HG02981 (cell line): ENCODE data around the gene SEMA3D.
"Not testable (repeated sequence)": the region's sequence is repeated elsewhere in the genome, so short reads cannot be mapped to it uniquely, and the experiment has no call there.

Experiments
- ATAC-seq: cut with Tn5 transposase; IDR thresholded peaks from one replicate; pipeline ENCODE4 v1.9.1; 2021; ENCODE audit warnings: mild to moderate bottlenecking, moderate library complexity; ENCODE audit not compliant: unreplicated experiment

Gene SEMA3D

DNA sequence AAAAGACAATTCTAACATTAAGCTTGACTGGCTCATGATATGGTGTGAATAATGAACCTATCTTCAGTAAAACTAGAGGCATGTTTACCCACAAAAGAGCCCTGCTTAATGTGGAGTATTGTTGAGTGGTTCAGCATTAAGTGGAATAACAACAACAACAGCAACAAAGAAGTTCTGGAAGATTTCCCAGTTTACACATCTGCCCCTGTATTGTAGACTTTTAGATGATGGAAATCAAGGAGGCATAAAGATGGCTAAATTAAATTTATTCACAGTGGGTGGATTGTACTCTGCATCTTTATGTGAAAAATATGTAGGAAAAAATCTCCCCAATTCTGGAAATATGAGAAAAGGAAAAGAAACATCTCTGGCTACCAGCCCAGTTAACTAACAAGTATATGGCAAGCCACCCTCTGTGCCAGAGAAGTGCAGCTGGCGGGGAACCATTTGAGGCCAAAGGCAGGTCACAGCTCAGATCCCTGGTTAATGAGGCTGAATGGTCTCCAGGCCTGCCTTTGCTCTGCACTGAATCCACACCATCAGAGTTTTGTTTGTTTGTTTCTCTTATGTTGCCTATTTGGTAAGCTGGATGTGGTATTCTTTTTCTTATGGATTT is 186.0 kb downstream of the SEMA3D start:
- ATAC-seq: no peak

DNA sequence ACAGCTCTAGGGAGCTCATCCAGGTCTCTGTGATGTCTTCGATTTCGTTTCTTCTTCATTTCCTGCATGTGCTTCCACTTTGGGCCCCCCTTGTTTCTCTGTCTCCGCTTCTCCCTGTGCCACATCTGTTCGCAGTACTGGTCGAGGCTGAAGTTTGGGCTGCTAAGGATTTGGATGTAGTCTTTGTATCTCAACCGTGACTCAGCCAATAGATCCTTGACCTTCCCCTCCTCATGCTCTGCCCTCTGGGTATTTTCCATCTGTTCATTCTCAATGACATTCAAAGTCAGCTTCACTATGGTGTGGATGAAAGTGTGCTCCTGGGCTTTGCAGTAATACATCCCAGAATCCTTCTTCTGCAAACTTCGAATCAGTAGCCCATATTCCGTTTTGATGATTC is 187.4 kb downstream of the SEMA3D start:
- no peak for ATAC-seq

DNA sequence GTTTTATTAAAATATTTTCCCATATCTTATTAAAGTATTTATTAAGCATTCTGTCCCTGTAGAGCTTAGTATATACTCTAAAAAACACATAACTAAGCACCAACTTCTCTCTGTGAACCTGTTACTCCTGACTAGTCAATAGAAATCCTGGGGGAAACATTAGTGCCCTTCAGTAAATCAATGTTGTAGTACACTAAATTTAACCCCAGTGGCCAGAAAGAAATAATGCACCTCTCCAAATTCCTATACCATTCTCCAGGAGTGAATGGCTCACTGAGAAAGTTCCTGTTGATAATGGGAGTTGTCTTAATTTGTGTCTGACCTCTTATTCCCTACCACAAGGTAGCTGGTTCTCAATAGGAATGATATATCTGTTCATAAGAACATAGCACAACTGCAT is 188.2 kb downstream of the SEMA3D start:
- no peak for ATAC-seq

DNA sequence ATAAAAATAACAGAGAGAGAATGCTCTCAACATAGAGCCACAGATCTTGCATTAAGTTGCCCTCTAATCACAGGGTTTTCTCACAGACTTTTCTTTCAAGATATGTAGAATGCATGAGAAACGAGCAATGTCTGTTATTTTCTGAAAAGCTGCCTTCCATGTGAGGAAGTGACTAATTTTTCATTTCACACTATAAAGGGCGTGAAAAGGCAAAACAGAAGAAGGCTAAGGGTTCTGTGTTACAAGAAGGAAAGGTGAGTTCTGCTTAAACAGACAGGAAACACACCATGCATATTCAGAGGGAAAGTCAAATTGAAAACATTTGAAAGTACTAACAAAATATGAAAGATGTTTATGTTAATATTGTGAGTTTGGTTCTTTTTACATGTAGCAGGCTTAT is 189.2 kb downstream of the SEMA3D start:
- no peak for ATAC-seq

DNA sequence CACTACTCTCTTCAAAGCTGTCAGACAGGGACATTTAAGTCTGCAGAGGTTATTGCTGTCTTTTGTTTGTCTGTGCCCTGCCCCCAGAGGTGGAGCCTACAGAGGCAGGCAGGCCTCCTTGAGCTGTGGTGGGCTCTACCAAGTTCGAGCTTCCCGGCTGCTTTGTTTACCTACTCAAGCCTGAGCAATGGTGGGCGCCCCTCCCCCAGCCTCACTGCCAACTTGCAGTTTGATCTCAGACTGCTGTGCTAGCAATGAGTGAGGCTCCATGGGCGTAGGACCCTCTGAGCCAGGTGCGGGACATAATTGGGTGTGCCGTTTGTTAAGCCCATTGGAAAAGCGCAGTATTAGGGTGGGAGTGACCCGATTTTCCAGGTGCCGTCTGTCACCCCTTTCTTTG is 193.9 kb downstream of the SEMA3D start:
- not testable (repeated sequence) for ATAC-seq

DNA sequence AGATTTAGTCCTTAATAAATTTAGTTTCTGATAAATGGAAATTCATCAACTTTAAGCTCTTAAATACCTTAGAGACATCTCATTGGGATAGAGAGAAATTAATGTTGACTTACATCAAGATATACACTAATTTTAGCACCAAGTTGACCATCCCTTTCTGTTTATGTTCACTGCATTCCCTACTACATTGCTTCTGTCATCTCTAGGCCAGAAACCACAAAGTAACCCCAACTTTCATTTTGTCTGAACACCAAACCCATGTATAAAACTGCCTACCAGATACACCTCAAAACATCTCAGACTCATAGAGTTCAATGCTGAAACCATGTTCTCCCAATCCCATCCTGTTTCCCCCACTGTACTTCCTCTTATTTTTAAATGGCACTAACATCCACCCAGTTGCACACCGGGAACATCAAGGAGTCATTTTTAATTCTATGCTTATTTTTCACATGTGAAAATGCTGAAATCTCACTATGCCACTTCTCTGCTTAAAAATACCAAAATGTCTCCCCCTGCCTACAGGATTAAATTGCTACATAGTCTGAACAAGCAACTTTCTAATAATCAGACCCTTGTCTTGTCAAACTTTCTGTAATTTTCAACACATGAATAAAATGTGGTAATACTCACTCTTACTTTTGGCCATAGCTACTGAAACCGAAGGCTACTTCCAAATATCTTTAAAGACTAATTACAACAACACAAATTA is 201.6 kb downstream of the SEMA3D start:
- ATAC-seq: no peak

DNA sequence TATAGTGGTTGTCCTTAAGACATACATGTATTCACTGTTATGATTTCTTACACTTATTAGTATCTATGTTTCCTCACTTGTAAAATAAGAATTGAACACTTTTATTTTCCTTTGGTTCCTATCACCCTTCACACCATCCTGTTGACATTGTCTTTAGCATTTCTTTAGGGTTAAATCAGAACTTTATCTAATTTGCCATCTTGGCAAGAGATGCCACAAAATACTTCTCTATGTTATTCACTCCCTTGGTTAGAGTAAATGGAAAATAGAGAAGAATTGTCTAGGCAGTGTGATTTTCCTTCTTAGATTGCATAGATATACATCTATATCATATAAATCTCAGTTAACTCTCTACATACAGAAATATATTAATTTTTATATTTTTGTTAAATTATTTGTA is 204.7 kb downstream of the SEMA3D start:
- ATAC-seq: no peak

DNA sequence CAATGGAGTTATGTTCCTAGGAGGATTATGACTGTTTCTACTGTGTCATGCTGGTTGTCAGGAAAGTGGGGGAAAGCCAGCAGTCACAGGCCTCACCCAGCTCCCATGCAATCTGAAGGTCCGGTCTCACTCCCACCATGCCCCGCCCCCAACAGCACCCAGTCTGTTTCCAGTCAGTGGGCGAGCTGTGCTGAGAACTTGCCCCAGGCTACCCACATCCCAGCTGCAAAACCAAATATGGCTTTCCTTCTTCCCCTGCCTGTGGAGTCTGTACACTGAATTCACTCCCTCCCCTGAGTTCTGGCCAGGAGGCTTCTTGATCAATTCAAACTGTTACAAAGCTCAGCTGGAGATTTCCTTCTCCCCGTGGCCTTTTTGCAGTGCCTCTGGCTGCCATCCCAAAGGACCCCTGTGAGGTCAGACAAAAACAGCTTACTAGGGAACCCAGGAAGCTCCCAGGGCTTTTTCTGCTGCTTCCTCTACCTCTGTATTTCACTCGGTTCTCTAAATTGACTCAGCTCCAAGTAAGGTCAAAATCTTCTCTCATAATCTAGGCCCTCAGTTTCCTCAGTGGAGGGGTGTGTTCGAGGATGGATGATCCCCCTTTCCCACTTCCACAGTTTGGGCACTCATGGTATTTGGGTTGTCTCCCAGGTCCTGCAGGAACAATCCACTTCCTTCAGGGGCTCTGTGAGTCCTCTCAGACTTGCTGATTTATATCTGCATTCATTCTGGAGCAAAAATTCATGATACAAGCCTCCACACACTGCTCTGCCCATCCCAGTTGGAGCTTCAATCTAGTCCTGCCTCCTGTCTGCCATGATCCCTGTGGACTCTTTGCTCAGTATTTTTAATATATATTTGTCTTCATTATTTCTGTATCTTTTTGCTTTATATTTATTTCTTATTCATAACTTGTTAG is 205.5 kb downstream of the SEMA3D start:
- no peak for ATAC-seq

DNA sequence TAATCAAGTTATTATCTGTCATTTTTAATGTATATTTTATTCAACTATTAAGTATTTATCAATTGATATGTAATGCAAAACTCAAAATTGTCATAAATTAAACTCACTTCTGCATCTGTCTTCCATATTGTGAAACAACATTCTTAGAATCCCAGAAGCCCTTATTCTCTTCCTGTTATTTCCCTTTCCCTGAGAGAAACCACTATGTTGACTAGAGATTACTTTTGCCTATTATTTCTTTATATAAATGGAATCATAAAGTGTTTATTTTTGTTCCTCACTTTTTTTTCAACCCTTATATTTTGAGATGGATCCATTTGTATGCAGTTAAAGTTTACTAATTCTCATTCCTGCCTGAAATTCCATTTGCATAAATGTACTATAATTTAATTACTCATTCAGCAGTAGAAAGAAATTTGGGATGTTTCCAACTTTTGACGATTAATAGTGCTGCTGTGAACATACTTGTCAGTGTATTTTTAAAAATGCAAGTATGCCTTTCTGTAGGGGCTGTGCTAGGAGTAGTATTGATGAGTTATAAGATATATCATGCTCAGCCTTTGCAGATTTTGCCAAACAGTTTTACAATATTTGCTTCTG is 211.2 kb downstream of the SEMA3D start:
- ATAC-seq: no peak

DNA sequence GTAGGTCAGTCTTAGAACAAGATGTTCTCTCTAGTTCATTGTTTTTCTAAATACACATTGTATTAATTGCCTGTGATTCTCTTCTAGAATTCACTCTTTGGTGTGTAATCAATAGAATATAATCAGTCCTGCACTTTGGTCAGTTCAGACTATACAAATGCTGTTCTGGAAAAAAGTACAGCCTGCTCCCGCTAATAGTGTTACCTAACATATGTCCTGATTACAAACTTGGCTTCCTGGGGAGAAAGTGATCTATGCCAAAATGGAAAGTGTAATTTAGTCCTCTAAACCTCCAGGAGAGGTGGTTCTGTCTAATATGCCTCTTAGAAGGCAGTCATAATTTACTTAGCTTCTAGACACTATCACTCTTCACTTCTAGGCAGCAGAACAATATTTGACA is 215.5 kb downstream of the SEMA3D start:
- no peak for ATAC-seq

DNA sequence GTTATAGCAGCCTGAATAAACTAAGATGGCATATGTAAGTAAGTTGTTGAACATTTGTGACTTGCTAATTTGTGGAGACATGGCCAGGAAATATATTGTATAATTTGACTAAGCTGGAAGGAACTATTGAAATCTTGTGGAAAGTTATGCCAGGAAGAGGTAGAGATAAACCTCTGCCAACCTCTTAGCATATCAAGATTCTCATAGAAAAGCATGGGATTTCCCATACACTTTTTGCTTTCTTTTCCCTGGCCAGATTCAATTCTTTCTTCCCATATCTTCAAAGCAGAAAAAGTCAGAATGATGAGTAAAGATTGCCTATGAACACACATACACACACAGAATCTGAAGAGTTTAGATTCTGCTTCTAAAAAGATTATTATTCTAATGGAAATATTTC is 216.2 kb downstream of the SEMA3D start:
- no peak for ATAC-seq

DNA sequence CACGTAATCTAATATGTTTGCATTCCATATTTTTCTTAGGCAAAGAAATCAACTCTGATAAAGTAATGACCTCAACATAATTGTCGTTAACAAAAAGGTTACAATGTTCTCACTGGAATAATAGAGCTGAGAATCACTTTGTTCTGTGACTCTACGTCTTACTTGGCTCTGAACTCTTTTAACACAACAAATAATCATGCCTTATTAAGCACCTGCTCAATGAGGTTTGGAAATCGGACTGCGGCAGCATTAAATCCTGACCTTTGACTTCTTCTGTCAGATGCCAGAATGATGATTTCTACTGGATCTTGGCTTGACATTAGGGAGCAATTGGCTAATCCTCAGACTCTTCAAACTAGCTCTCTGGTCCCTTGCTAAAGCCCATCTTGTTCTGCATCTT is 233.6 kb downstream of the SEMA3D start:
- ATAC-seq: no peak

DNA sequence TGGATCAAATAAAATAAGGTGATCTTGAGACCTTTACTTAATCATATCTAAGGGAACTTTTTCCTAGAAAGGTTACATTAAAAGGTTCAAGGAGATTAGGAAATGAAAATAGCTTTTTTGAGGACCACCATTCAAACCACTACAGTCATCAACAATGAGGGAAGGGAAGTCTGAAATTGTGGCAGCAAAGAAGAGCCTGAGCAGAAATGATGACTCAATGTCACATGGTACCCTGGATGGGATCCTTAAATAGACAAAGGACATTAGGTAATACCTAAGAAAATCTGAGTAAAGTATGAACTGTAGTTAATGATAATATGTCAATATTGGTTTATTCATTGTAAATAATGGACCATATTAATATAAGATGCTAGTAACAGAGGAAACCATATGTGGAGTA is 236.0 kb downstream of the SEMA3D start:
- no peak for ATAC-seq

DNA sequence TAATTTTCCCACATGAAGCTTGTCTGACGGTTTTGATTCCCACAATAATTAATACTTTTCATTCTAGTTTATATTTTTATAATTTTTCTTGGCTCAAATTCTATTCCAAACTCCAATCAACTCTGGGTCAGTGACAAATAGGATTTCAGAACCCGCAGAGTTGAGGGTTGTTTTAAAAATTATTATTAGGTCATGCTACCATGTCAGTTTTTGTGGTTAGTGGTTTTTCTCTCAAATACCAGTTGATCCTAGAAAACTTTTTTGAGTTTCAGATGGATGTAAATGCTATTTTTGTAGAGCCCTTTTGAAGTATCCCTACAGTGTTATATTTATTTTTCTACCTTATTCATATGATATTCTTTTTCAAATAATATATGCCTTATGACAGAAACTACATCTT is 237.4 kb downstream of the SEMA3D start:
- no peak for ATAC-seq

DNA sequence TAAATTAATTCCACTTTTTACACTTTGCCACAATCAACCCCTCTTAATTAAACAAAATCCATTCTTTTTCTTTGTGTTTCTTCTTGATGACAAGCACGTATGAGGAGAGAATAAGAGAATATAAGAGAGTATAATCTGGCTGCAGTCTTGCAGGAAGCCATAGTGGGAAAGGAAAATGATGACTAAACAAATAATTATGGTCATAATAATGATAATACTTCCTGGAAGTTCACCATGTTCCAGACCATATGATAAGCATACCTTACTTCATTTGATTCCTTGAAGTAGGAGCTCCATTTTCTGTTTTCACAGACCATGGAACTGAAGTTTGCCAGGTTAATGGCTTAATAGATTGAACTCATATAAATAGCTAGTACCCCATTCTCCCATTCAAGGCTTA is 237.8 kb downstream of the SEMA3D start:
- no peak for ATAC-seq

DNA sequence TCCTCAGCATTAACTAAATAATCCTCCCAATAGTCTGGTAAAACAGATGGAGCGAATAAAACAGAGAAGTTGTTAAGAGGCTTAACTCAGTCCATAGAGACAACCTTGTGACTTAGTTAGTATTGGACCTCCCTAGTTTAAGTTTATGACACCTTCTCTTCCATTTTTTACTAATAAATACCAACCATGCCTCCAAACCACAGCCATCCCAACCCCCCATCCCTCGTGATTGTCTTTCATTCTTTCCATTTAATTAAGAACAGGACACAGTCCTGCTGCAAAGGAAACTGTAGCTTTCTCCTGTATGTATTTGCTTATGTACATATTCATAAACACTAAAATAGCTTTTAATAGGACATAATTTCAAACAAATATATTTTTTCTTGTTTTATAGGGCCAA is 238.2 kb downstream of the SEMA3D start:
- no peak for ATAC-seq

DNA sequence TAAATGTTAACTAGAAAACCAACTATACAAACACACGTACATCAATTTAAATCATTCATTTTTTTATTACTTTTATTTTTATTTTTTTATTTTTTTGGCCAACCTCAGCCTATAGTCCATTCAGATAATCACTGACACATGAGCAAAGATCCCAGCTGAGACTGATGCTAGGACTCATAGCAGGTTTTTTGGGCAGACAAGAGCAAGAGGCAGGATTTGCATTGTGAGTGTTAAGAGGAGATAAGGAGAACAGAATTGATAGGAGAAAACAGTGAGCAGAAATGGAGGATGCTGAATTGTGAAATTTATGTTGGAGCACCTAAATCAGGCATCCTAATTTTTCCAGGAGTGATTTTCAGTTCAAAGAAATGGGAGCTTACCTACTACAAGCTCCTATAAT is 240.3 kb downstream of the SEMA3D start:
- ATAC-seq: no peak
